T47D (cell line): ENCODE measurements around the gene SNCAIP.
A peak's percentile ranks its signal among the peaks of the same experiment; 100 is the strongest.

Source experiments
- DNase-seq, 2 experiments: peaks; one replicate each; pipeline versions ENCODE4 v3.0.0 to v3.0.0-alpha.2; 2011 to 2012; ENCODE audit warnings: low read depth in 1 of 2, low spot score in 1 of 2
- JUND ChIP-seq: IDR thresholded peaks from 2 replicates; pipeline ENCODE4 v1.6.1; 2012; ENCODE audit warnings: low read depth
- in situ Hi-C: cut with HindIII; loops from 2 replicates; pipeline ENCODE4 v1.10.0; 2016; ENCODE audit warnings: low sequenced_read_pairs, low pct_unique_long_range_greater_than_20kb

Gene SNCAIP

DNA sequence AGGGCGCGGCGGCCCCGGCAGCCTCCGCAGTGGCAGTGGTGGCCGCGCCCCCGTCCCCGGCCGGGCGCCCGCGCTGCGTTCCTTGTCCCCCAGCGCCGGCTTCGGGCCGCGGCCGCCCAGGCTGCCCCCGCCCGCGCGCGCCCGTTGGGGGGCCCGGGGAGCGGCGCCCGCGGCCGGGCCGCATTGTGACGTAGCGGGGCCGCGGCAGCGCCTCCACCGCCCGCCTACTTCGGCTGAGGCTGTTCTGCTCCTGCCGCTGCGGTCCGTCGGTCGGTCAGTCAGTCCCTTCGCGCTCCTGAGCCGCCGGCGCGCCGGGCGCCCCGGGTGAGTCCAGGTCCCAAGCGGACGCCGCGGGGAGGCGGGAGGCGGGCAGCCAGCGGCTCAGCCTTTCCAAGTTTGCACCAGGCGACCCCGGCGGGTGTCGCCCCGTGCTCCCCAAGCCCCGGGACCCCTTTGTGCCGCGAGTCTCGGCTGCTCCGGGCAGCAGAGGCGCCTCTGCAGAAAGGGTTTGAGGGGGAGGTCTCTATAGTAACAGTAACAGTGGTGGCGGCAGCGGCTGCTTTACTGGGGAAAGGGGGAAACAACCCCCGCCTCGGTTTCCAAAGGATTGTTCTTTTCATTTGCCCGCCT lies at the start of gene SNCAIP:
Gene SNCAIP (plus strand): TSS at position 277 of the 630 bp plus-strand sequence. CDS start 78,898 bp downstream, outside the sequence.
- no peak for DNase-seq
- no peak for TF ChIP-seq JUND
- in situ Hi-C loops, result no loop called here

GRCh38 chr5:122263352-122264030 lies 48.5 kb upstream of the SNCAIP start:
- no peak for DNase-seq
- no peak for TF ChIP-seq JUND
- in situ Hi-C loops, result no loop called here

- in situ Hi-C loops, result no loop called here
- DNase-seq, result no peak
- no peak for TF ChIP-seq JUND
These were observed 47.4 kb upstream of the SNCAIP start for GRCh38 chr5:122264610-122265009.

- no peak for DNase-seq
- in situ Hi-C loops, result no loop called here
- TF ChIP-seq JUND, result no peak
These were observed 44.9 kb upstream of the SNCAIP start for GRCh38 chr5:122267185-122267584.

GRCh38 chr5:122273696-122274095 lies 38.3 kb upstream of the SNCAIP start:
- in situ Hi-C loops, result no loop called here
- no peak for DNase-seq
- TF ChIP-seq JUND, result no peak

GRCh38 chr5:122283592-122283991 lies 28.4 kb upstream of the SNCAIP start:
- in situ Hi-C loops, result no loop called here
- no peak for DNase-seq
- TF ChIP-seq JUND, result no peak

- in situ Hi-C loops, result no loop called here
- TF ChIP-seq JUND, result no peak
- DNase-seq, result no peak
These were observed 25.5 kb upstream of the SNCAIP start for GRCh38 chr5:122286541-122286940.

DNA sequence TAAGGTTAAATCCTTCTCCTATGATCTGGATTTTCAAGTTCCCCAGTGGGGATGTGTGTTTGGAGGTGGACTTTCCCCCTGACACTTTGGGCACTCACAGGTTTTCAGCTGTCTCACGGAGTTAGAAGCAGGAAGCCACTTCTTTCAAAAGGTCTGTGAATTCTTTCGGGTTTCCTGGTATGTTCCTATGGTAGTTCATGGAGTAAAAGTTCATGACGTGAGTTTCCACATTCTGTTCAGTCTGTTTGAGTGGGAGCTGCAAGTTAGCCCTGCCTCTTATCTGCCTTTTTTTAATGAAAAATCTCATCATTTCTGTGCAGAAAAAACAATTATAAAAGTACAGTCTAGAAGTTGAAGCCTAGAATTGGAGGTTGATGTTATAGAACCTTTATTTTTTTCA lies 24.9 kb upstream of the SNCAIP start:
- in situ Hi-C loops, result no loop called here
- no peak for DNase-seq
- TF ChIP-seq JUND, result no peak

GRCh38 chr5:122291000-122291901 lies 20.8 kb upstream of the SNCAIP start:
- no peak for TF ChIP-seq JUND
- in situ Hi-C loops, result no loop called here
- no peak for DNase-seq

- in situ Hi-C loops, result no loop called here
- no peak for DNase-seq
- no peak for TF ChIP-seq JUND
These were observed 19.7 kb upstream of the SNCAIP start for GRCh38 chr5:122292332-122292731.

- no peak for TF ChIP-seq JUND
- DNase-seq, result peak in 1 of 2 experiments; percentile 49
- in situ Hi-C loops, result no loop called here
These were observed 16.9 kb upstream of the SNCAIP start for GRCh38 chr5:122295138-122295537.

GRCh38 chr5:122296871-122297270 lies 15.2 kb upstream of the SNCAIP start:
- TF ChIP-seq JUND, result no peak
- in situ Hi-C loops, result no loop called here
- DNase-seq, result no peak

GRCh38 chr5:122297587-122298298 lies 14.3 kb upstream of the SNCAIP start:
- no peak for TF ChIP-seq JUND

More at GRCh38 chr5:122297587-122298298, 14.3 kb upstream of the SNCAIP start:
- in situ Hi-C loops, result no loop called here
- no peak for DNase-seq
